SHP77 (cell line): Measurements from ENCODE around the gene GPR78.
A peak's percentile ranks its signal among the peaks of the same experiment; 100 is the strongest.

Experiments used
- DNase-seq, 2 experiments: peaks; one replicate each; lab custom pipeline; 2025; lab: John Stamatoyannopoulos, UW

Gene GPR78

DNA sequence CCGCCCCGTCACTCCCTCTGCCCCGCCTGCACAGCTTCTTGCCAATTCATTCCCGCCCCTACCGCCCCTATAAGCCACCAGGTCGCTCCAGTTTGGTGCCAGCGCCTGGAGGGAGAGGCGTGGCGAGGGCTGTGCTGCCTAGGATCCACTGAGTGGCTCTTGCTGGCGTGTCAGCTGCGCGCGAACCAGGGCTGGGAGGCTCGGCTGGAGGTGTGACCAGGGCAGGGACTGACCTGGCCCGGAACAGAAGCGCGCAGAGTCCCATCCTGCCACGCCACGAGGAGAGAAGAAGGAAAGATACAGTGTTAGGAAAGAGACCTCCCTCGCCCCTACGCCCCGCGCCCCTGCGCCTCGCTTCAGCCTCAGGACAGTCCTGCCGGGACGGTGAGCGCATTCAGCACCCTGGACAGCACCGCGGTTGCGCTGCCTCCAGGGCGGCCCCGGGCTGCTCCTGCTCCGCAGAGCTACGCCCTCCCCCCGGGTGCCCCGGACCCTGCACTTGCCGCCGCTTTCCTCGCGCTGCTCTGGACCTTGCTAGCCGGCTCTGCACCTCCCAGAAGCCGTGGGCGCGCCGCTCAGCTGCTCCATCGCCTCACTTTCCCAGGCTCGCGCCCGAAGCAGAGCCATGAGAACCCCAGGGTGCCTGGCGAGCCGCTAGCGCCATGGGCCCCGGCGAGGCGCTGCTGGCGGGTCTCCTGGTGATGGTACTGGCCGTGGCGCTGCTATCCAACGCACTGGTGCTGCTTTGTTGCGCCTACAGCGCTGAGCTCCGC is at the start of gene GPR78:
Gene GPR78, plus strand, starts transcription at position 72 of the 773 bp plus-strand sequence. Its CDS starts 591 bp downstream, at position 663.
- no peak for DNase-seq

DNA sequence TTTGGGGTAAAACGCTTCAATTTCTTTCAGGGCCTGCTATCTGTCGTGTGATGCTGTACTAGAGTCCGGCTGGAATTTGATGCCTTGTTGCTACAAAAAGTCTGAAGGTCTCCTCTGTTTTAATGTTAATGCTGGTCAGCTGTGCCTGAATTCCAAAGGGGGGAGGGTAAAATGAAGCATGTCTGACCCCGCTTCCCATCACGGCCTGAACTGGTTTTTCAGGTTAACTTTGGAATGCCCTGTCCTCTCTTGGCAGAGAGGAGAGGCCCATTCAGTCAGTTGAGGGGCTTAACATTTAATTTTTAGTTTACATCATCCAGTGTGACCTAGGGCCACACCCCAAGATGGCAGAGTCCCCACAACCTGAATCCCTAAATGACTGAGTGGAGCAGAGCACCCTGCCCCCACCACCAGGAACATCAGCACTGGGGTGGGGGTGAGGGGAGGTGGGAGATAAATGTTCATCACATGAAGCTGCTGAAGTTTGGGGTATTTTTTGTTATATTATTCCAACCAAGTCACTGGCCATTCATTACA is 47.9 kb upstream of the GPR78 start:
- DNase-seq = no peak

GRCh38 chr4:8533274-8533865 is 46.8 kb upstream of the GPR78 start:
- DNase-seq = no peak

DNA sequence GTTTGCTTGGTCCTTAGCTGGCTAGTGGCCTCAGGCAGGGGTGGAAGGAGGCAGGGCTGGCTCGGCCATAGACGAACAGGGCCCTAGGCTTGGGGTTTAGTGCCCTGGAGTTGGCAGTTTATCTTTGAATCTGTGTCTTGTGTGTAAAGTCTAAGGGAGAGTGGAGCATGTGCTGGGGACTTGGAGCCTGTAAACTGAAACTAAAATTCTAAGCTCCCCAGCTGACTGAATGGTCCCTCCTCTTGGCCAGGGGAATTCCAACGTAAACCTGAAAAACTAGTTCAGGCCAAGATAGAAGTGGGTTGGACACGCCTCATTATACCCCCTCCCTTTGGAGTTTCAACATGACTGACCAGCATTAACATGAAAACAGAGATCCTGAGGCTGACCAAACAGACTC is 46.1 kb upstream of the GPR78 start:
- no peak for DNase-seq

GRCh38 chr4:8534611-8535010 is 45.6 kb upstream of the GPR78 start:
- DNase-seq = no peak

DNA sequence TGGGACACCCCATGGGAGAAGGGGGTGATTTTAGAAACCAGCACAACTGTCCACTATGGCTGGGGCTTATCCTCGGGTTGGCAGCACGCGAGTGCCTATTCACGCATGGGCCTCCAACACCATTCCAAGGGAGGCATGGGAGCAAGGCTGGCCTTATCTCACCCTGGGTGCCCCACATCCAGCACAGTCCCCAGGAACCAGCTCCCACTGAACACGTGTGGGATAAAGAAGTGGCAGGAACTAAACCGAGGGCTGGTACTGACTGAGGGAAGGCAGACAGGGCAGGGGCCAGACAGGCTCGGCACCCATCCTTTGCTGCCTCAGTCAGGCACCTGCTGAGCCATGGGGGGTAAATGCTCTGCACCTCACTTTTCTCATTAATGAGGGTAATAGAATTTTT is 43.7 kb upstream of the GPR78 start:
- no peak for DNase-seq

DNA sequence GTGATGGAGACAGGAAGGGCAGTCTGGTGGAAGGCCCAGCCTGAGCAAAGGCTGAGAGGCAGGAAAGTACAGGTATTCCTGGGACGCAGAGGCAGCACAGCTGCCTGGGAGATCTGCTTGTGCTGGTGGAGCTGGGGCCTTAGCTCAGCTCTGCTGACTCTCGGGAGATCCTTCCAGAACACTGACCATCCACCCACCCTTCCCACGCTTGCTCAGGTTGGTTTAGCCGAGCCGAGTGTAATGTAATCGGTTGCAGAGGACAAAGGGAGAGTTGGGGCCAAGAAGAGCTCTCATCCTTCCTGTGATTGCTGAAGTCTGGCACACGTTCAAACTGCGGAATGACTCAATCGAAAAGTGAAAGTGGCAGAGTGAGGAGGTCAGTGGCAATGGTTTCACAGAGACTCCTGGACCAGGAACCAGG is 43.1 kb upstream of the GPR78 start:
- peak in 1 of 2 experiments; percentile 9 for DNase-seq

DNA sequence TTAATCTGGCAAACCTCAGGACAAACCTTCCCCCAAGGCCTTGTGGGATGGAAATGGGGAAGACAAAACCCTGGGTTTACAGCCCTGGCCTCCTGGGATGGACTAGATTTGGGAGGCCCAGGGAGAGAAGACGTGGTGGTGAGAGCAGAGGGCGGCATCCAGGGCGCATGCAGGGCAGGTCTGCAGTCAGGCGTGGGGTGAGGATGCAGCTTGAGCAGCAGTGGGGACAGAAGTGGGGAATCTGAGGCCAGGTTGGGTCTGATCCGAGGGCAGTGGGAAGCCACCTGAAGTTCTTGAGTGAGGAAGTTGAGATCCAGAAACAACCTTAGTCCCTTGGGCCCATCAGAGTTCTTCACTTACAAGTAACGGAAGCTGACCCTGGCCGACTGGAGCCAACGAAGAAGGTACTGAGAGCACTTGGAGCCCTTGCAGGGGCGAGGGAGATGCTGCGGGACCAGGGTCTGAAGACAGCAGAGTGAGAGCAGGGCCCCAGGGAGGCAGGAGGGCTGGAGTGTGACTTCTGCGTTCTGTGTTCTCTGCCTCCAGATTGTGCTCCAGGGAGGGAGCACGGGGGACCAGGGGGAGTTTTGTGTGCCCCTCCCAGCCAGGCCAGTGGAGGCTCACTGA is 42.0 kb upstream of the GPR78 start:
- DNase-seq = no peak

- no peak for DNase-seq
Measured at GRCh38 chr4:8538703-8539567, 41.3 kb upstream of the GPR78 start.

- DNase-seq = no peak
Measured at GRCh38 chr4:8539661-8540060, 40.5 kb upstream of the GPR78 start.

GRCh38 chr4:8540072-8540471 is 40.1 kb upstream of the GPR78 start:
- no peak for DNase-seq

DNA sequence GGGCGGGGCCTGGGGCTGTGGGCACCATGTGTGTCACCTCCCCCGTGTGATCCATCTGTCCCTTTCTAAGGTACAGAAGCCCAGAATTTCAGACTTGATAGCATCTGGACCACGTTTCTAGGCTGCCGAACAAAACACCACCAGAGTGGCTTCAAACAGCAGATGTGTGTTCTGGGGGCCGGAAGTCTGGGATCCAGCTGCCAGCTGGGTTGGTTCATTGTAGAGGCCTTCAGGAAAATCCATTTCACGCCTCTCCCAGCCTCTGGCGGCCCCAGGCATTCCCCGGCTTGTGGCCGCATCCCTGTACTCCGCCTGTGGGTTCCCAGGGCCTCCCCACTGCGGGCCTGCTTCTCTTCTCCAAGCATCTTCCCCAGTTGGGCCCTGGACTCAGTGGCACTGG is 39.6 kb upstream of the GPR78 start:
- no peak for DNase-seq

- no peak for DNase-seq
Measured at GRCh38 chr4:8540991-8541390, 39.2 kb upstream of the GPR78 start.

DNA sequence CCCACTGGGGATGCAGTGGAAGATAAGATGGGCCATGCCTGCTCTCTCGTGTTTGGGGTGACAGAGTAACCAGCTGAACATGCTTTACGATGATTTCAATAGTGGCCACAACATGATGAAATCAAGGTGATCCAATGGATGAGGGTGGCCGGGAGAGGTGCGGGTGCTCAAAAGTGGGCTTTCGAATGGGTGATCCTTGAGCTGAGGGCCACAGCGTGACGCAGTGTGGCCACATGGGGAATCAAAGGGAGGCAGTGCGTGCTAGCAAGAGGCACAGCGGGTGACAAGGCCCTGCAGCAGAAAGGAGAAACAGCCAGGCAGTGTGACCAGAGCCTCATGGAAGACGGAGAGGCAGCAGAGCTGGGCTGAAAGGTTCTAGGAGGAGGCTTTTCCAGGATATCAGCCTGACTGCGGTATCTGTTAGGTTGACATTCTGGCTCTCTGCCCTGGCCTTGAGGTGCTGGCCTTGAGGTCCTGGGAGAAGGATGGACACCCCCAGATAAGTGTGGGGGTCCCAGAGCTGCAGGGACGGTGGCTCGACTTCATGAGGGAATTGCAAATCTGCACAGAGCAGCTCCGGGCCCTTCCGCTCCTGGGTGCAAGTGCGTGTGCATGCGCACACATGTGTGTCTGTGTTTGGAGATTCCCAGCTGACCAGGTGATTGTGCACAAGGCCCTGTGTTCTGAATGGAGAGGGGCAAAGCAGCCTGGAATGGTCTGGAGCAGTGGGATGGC is 38.0 kb upstream of the GPR78 start:
- no peak for DNase-seq

- DNase-seq = no peak
Measured at GRCh38 chr4:8542776-8543525, 37.2 kb upstream of the GPR78 start.

- DNase-seq = no peak
Measured at GRCh38 chr4:8543623-8544022, 36.6 kb upstream of the GPR78 start.

- DNase-seq = no peak
Measured at GRCh38 chr4:8544282-8544681, 35.9 kb upstream of the GPR78 start.

- no peak for DNase-seq
Measured at GRCh38 chr4:8544741-8545438, 35.3 kb upstream of the GPR78 start.

DNA sequence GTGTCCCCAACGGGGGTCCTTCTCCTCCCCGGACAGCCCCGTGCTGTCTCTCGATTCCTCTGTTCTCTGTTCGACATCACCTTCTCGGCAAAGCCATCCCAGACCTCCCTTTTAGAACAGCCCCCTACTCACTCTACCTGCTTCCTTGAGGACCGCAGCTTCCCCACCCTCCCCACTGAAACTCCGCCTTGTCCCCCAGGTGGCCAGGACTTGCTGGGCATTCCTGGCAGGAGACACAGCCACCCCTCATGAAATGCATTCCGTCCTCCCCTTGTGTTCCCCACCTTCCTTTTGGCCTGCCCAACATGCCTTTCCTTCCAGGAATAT is 34.8 kb upstream of the GPR78 start:
- no peak for DNase-seq

DNA sequence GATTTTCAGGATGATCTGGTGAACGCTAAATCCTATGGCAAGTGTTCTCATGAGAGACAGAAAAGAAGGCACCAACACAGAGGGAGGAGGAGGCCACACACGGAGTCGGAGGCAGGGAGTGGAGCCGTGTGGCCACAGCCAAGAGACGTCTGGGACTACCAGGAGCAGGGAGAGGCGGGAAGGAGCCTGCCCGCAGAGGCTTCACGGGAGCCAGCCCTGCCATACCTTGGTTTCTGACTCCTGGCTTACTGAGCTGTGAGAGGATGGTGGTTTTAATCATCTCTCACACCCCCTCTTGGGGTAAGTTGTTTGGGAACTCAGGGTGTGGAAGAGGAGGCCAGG is 33.5 kb upstream of the GPR78 start:
- no peak for DNase-seq
